Measurements from ENCODE around the gene BIRC5.
A peak's percentile ranks its signal among the peaks of the same experiment; 100 is the strongest.

The BIRC5 gene

DNA sequence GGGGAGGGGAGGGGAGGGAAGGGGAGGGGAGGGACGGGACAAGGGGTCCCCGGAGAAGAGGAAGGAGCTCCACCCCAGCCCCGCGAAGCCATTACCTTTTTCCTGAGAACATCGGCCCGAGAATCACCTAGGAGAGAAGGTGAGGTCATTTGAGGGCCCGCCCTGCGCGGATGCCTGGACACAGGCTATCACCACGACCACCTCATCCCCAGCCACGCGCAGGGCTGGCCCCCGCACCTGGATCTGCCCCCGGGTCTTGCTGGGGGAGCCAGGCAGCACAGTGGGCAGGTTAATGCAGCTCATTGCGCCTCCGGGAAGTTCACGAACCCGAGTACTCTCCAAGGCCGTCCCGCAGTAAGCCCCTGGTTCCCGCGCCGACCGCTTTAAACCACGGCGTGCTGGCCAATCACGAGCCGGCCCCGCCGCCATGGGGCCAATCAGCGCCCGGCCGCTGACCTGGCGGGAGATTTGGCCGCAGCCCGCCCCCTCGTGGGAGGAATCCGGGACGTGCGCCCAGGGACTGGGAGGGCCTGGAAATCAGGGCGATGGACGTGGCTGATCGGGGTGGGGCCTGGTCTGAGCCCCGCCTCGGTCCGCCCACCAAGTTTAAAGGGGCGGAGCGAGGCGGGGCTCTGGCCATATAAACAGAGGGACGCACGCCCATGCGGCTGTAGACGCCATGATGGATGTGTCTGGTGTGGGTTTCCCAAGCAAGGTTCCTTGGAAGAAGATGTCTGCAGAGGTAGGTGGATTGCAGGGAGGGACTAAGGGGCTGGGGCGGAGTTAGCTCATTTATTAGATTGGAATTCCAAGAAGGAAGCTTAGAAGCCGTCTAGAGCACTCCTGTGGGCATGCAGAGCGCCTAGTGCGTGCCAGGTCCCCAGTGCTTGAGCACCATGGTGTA, 27.1 kb upstream of the BIRC5 start, which contains the start of the genes AFMID and TK1:
Gene AFMID (plus strand): TSS at position 671 of the 904 bp plus-strand sequence. CDS start 9 bp downstream, at position 680.
Gene TK1 (minus strand): TSS at position 361 of the 904 bp plus-strand sequence. CDS start 58 bp downstream, at position 303.
- TF ChIP-seq, protein P1, sequence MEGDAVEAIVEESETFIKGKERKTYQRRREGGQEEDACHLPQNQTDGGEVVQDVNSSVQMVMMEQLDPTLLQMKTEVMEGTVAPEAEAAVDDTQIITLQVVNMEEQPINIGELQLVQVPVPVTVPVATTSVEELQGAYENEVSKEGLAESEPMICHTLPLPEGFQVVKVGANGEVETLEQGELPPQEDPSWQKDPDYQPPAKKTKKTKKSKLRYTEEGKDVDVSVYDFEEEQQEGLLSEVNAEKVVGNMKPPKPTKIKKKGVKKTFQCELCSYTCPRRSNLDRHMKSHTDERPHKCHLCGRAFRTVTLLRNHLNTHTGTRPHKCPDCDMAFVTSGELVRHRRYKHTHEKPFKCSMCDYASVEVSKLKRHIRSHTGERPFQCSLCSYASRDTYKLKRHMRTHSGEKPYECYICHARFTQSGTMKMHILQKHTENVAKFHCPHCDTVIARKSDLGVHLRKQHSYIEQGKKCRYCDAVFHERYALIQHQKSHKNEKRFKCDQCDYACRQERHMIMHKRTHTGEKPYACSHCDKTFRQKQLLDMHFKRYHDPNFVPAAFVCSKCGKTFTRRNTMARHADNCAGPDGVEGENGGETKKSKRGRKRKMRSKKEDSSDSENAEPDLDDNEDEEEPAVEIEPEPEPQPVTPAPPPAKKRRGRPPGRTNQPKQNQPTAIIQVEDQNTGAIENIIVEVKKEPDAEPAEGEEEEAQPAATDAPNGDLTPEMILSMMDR (conservative IDR thresholded peaks at IDR 0.05), result peak; percentile 82

GRCh38 chr17:78196716-78197115, 17.3 kb upstream of the BIRC5 start:
- TF ChIP-seq, protein P1 (conservative IDR thresholded peaks at IDR 0.05), result no peak
- peak overlapping the region; percentile 99 for H3K27ac ChIP-seq

More for the DNA sequence above, 27.1 kb upstream of the BIRC5 start, which contains the start of the genes AFMID and TK1:
- H3K27ac ChIP-seq, result peak within 1 kb of the TSS; percentile 96

GRCh38 chr17:78197147-78197832, 16.8 kb upstream of the BIRC5 start:
- H3K27ac ChIP-seq, result peak overlapping the region; percentile 99
- TF ChIP-seq, protein P1 (conservative IDR thresholded peaks at IDR 0.05), result no peak

- peak overlapping the region; percentile 99 for H3K27ac ChIP-seq
- TF ChIP-seq, protein P1 (conservative IDR thresholded peaks at IDR 0.05), result no peak
Observed at GRCh38 chr17:78200451-78200850, 13.6 kb upstream of the BIRC5 start.

- TF ChIP-seq, protein P1 (conservative IDR thresholded peaks at IDR 0.05), result no peak
- no peak overlapping the region for H3K27ac ChIP-seq
Observed at GRCh38 chr17:78202666-78203065, 11.4 kb upstream of the BIRC5 start.

DNA sequence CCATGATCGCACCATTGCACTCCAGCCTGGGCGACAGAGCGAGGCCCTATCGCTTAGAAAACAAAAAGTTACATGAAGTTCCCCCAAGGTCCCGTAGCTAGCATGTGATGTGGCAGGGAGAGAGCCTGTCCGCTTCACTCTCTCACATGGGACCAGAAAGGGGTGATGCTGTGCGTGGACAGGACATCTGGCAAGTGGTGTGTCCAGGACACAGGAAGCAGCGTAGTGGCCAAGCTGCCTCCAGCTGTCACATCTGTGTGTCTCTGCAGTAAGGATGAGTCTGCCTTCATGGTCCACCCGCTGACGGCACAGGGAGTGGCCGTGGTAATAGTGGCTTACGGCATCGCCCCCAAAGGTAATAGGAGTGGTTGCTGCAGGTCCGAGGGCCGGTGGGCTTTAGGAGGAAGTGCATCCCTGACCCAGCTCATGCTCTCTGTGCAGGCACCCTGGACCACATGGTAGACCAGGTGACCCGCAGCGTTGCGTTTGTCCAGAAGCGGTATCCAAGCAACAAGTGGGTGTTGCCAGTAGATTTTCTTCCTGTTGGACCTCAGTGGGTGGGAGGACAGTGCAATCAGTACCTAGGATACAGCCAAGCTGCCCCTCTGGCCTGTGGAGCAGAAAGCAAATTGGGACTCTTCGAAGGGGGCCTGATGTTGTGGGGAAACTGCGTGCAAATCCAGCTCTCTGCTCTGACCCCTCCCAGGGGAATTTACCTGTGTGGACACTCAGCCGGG, 9.5 kb upstream of the BIRC5 start:
- no peak overlapping the region for H3K27ac ChIP-seq
- TF ChIP-seq, protein P1 (conservative IDR thresholded peaks at IDR 0.05), result no peak

Measured in VCaP (cell line).